Myocyte (in vitro differentiated cells): ENCODE results near the gene HEATR1. TPM values are rescaled to one million over a fixed set of nuclear protein-coding genes. Genes with fewer than 3 reads are reported as not detected.
"Not testable (repeated sequence)": the region's sequence is repeated elsewhere in the genome, so short reads cannot be mapped to it uniquely, and the experiment has no call there.

Source experiments
- DNase-seq: peaks from one replicate; pipeline ENCODE4 v3.0.0-alpha.2; 2012; ENCODE audit warnings: low read depth
- total RNA-seq: library from RNA; depleted of rRNA; stranded (reverse); fragments of >200 nt; gene quantifications from 2 replicates; pipeline ENCODE4 v1.2.3, GENCODE V29; 2014

HEATR1 gene
- total RNA-seq, 1 donor from 2014 or later = 32.1 TPM

- DNase-seq = no peak
Measured at GRCh38 chr1:236515443-236515958, 88.8 kb downstream of the HEATR1 start.

GRCh38 chr1:236514703-236515442 is 89.4 kb downstream of the HEATR1 start:
- DNase-seq = no peak

- no peak for DNase-seq
Measured at GRCh38 chr1:236511735-236512418, 92.4 kb downstream of the HEATR1 start.

GRCh38 chr1:236509647-236510401 is 94.5 kb downstream of the HEATR1 start:
- DNase-seq = no peak

- DNase-seq = no peak
Measured at GRCh38 chr1:236509203-236509602, 95.1 kb downstream of the HEATR1 start.

- DNase-seq = no peak
Measured at GRCh38 chr1:236508593-236509027, 95.7 kb downstream of the HEATR1 start.

GRCh38 chr1:236507022-236507700 is 97.2 kb downstream of the HEATR1 start:
- DNase-seq = no peak

GRCh38 chr1:236504338-236504737 is 100.0 kb downstream of the HEATR1 start:
- DNase-seq = not testable (repeated sequence)

- DNase-seq = peak; percentile 26
Measured at GRCh38 chr1:236502972-236503639, 101.2 kb downstream of the HEATR1 start.

GRCh38 chr1:236502579-236502971 is 101.7 kb downstream of the HEATR1 start:
- DNase-seq = no peak

GRCh38 chr1:236501093-236501492 is 103.2 kb downstream of the HEATR1 start:
- no peak for DNase-seq

Other genes starting within 250 kb of the HEATR1 start
- not detected in 2 replicates for gene EDARADD, start 210.2 kb downstream of the HEATR1 start, total RNA-seq
- gene LGALS8, start 80.5 kb downstream of the HEATR1 start, total RNA-seq = 21.2 and 30.4 TPM in 2 replicates
- gene ACTN2, start 82.0 kb upstream of the HEATR1 start, total RNA-seq = 178 and 220 TPM in 2 replicates
- 22.9 and 24.7 TPM in 2 replicates for gene MTR, start 190.8 kb upstream of the HEATR1 start, total RNA-seq